GM10847 (cell line): ENCODE data around the gene CEP152.

ENCODE experiments used
- POLR2A ChIP-seq: IDR thresholded peaks from 2 replicates; pipeline ENCODE4 v1.6.1; 2011; ENCODE audit not compliant: insufficient read length; ENCODE audit errors: extremely low read depth

Gene CEP152

DNA sequence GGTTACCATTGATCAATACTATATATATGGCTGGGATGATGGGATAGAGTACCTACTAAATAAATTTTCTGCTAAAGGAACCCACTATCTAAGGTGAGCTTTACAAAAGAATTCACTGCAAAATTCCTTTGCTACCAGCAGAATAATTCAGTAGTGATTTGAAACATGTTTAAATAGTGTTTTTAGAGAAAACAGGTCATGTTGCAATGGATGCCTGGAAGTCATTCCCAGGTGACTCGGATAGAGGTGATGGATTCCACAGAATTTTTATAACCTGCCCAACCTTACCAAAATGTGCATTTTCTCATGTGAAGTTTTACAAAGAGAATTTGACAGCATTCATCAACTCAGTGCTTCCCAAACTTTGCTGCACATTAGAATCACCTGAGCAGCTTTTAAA lies 53.2 kb downstream of the CEP152 start:
- no peak for TF ChIP-seq POLR2A

DNA sequence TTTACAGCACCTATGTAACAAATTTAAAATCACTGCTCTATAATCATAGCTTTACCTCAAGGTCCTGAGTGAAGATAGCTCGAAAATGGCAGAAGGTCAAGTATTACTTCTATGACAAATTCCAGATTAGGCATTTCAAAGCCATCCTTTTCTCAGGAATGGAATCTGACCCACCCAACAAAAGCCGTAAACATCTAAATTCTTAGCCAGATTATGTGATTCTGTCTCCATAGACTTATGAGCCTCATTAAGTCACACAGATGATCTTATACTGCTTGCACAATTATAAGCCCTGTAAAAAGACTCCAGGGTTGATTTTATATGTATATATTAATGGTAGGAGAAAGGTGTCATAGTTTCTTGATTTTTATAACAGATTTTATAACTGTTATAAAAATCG lies 56.9 kb downstream of the CEP152 start:
- TF ChIP-seq POLR2A = no peak

DNA sequence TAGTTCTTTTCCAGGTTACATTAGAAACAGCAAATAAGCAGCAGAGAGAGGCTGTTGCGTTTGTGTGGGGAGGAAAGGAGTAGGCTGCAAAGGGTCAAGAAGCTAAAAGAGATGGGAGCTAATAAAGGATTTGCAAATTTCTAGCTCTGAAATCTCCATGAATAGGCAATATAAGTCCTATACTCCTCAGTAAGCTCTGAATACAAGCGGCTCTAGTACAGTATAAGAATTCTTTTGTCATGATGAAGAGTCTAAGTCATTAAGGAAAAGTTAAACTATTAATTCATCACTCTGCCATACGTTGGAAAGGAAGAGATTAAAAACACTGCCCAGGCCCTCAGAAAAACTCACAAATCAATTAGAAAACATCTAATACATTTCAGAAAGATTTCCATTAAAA lies 59.3 kb downstream of the CEP152 start:
- TF ChIP-seq POLR2A = no peak

DNA sequence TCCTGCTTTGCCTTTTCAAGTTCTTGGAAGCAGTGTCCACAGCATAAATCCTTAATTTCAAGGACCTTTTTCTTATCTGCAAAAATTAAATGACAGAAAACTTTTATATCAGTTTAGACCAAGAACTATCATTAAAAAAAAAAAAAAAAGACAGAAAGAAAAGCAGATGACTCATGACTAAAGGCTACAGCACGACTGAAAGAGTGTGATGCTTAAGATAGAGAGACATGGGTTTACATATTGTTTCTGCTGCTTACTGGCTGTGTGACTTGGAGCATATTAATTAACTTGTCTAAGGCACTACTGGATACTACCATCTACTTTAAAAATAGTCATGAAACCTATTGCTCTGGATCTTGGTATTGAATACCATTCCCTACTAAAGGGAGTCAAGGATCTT lies 62.3 kb downstream of the CEP152 start:
- no peak for TF ChIP-seq POLR2A

DNA sequence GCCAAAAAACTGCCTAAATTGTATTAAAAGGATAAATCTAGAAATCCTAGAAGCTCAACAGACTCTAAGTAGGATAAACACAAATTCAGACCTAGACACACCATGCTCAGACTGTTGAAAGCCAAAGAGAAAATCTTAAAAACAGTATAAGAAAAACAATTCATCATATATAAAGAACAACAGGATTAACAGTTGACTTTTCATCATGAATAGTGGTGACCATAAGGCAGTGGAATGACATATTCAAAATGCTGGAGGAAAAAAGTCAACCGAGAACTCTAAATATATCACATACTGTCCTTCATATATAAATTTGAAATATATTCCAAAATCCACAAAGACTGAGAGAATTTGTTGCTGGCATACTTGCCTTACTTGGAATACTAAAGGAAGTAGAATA lies 77.3 kb downstream of the CEP152 start:
- no peak for TF ChIP-seq POLR2A

DNA sequence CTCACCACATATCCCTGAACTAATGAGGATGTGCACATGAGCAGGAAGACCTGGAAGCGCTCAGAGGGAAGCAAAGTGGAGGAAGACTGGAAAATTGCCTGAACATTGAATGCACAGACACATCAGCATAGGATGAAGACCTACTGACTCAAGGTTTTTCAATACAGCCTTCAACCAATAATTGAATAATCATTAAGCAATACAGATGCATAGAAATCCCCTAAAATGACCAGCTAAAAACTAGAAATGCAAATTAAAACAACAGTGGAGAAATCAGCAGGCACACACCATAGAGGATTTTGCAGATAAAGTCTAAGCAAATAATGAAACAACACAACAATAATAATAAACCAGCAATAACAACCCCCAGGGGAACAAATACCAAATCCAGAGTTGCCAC lies 80.4 kb downstream of the CEP152 start:
- no peak for TF ChIP-seq POLR2A

DNA sequence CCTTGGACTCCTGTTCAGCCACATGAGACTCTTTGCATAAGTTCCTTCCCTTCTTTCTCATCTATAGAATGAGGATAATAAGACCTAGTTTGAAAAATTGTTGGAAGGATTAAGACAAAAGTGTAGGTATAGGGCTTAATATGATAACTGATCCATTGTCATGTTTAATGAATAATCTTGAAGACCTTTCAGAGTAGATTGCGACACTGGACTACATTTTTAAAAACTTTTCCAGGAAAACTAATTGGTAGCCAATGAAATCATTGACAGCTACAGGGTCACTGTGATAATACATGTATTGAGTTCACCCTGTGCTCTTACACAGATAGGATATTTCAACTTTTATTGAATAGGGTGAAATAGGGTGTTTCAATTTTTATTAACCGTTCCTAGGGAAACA lies 86.9 kb downstream of the CEP152 start:
- no peak for TF ChIP-seq POLR2A

DNA sequence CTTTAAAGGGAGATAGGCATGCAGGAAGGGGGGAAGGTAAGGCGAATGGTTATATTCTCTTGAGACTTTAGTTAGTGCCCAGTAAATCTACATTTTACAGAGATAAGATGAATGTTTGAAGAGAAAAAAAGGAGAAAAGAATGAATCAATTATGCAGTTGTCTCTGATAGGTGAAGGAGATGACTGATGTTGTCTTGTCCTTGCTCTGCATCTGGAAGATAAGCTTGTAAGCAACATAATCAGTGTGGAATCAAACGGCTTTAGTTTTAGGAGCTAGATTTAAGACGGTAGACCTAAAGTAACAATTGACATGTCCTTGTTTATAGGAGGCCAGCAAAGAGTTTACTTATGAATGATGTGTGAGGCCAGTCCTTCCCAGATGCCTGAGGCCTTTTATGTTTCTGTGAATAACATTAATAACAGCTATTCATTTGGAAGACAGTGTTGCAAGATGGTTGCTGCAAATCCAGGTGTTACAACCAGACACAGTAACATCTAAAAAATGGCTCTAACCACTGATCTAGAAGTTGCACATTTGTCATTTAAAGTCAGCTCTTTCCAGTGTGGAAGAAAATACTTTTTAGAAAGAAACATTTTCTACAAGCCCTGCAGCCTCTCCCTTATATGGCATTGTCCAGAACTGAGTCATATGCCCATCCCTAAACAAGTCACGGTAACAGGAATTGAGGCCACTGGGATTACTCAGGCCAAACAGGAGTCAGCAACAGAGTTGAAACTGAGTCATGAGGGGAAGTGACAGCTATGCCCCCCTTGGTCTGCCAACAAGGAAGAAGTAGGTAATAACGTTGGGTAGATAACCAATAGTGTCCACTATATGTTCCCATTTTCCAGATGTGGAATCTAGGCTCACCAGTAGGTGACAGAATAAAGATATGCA lies 87.9 kb downstream of the CEP152 start:
- TF ChIP-seq POLR2A = no peak

DNA sequence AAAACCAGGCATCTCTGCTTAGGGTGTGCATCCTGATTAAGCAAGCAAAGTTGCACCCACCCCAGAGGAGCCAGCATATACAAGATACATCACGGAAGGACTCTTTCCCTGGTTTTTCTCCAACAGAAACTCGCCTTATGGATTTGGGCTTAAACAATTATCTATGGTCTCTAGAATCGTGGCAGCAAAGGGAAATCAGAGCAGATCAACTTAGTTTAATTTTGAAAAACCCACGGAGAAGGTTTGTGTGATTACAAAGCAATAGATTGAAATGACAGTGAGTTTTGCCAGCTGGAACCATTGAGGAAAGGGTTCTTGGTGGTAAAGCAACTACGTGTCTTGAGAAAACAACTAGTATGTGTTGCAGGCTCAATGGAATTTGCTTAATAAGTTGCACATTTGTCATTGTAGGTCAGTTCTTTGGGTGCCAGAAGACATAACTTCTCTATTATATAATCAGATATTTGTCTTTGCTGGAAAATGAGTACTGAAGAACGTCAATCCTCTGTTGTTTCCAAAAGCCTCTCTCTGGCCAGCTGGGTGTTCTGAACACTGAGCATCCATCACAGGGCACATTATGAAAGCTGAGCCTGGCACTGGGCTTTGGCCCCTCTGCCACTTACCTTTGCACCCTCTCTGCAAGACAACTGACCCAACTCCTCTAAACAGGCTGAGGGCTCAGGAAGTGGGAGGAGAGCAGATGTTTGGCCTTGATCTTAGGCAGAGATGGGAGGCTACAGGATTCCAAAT lies 89.6 kb downstream of the CEP152 start:
- TF ChIP-seq POLR2A = no peak

DNA sequence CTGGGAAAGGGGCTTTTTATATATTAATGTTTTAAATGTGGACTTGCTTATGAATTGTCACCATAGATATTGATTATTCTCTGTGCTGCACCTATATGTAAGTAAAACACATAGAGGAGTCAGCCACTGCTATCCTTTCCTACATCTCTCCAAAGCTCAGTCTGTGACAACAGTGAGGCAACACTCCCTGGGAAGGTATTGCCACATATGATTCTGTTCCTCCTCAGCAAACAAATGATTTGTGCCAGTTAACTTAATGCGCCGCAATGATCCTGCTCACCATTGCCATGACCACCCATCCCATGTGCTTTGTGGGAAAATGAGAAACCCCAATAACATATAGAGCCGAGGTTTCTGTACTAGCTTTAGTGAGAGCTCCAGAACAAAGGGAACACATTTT lies 90.2 kb downstream of the CEP152 start:
- no peak for TF ChIP-seq POLR2A

DNA sequence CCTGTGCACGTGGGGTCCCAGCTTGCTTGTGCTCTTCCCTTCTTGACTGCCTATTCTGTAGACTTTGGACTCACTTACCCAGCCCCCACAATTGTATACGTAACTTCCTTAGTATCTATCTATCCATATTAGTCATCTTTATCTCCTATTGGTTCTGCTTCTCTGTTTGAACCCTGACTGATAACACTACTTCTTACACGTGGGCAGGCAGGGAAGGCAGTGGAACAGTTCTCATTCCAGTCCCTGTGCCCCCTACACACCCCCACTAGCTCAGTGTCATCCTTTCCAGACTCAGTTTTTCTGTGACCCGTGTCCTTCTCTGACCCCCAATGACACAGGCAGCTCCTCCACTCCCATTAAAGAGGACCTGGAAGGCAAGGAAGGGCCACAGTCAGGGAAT lies 91.2 kb downstream of the CEP152 start:
- no peak for TF ChIP-seq POLR2A

DNA sequence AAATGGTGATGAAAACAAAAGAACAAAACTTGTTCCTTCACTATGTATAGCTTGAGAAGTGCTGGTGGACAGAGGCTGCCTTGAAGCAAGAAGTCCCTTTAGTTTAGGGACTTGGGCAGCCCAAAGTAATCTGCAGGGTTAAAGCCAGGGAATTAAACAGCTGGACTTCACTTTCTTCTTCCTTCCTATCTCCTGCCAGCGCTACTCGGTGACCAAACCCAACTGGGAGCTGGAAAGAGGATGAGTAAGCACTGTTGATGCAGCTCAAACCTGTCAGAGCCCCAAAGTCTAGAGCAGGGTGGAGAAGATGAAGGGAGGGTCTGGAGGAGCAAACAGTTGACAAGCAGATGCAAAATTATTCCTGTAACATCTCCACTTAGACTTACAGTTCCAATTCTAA lies 92.2 kb downstream of the CEP152 start:
- no peak for TF ChIP-seq POLR2A

DNA sequence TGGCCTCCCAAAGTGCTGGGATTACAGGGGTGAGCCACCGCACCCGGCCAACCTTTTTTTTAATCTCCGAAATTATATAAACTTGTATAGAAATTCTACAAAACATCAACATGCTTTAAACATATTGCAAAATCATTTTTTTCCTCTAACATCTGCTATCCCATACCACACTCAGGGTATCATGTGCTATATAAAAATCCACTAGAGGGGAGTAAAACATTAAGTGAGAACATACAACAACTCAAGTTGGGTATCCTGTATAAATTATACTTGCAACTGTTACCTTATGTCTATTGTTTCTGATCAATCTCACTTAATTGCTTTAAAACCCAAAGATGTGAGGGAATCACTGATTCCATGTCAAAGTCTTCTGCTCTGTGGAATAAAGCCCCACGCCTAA lies 93.4 kb downstream of the CEP152 start:
- no peak for TF ChIP-seq POLR2A

DNA sequence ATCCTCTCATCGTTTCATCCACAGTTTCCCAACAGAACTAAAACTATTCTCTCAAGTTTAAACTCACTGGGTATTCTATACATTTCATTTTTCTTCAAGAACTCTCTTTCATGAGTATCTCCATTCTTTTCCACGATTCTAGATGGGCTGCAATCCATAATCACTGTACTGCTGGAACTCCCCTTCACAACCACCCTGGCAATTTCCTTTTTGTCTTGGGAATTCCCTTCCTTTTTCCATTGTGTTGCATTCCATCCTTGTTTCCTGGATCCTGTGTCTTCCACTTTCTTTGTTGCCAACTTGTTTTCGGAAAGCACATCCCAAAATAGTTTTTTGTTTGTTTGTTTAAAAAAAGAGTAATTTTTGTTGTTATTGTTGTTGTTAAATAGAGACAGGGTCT lies 98.3 kb downstream of the CEP152 start:
- TF ChIP-seq POLR2A = no peak

DNA sequence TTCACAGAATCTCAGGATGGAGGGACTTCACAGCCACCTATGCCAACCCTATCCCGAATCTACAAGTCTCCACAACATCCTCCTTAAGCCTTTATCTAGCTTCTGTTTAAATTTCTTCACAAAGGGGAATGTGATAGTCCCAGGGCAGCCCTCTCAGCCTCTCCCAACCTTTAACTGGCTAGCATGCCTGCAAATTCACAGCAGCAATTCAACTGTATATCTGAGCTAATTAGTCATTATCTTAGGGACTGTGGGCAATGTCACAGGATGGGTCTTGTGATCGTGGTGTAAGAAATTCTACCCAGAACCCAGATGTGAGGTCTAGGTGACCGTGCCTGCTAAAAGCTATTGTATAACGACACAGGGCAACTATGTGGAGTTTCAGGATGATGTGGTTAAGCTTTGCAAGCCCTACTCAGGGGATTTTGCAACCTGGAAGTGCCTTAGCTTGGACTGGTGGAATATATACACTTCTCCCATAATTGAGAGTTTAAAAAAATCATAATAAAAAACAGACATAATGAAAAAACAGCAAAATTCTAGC lies 99.8 kb downstream of the CEP152 start:
- TF ChIP-seq POLR2A = no peak

DNA sequence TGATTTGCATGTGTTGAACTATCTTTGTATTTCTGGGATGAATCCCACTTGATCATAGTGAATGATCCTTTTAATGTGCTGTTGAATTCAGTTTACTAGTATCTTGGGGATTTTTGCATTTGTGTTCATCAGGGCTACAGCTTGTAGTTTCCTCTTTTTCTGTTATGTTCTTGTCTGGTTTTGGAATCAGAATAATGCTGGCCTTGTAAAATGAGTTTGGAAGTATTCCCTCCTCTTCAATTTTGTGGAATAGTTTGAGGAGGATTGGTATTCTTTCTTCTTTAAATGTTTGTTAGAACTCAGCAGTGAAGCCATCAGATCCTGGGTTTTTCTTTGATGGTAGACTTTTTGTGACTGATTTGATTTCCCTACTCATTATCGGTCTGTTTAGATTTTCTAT lies 102.2 kb downstream of the CEP152 start:
- no peak for TF ChIP-seq POLR2A

DNA sequence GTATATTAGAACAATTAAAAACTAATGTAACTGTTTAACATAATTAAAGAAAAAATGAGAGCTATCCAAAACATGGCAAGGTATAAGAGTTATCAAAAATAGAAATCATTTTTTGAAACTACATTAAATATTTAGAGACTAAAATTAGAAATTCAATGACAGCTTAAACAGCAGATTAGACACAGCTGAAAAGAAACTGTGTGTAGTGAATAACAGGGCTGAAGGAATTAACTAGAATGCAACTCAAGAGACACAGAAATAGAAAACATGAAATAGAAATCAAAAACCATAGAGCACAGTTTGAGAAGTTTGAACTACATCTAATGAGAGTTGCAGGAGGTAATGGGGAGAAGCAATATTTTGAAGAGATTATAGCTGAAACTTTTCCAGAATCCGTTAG lies 105.5 kb downstream of the CEP152 start:
- TF ChIP-seq POLR2A = no peak

DNA sequence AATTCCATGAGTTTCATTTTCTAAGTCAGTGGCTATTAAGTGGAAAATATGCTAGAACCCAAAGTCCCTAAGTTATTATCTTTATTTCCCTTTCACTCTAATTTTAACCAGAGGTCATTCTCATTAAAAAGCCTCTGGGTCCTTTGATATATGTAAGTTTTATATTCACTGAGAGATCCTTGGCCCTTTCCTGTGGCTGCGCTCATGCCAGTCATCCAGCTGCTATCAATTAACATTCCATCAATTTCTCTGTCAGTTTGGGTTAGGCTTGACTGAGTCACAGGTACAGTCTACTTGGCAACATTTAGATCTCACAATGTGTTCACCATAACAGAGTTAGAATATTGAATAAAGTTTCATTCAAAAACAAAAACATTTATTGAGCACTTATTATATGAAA lies 107.3 kb downstream of the CEP152 start:
- no peak for TF ChIP-seq POLR2A
